ENCODE measurements around the gene KIF21A.

KIF21A gene

DNA sequence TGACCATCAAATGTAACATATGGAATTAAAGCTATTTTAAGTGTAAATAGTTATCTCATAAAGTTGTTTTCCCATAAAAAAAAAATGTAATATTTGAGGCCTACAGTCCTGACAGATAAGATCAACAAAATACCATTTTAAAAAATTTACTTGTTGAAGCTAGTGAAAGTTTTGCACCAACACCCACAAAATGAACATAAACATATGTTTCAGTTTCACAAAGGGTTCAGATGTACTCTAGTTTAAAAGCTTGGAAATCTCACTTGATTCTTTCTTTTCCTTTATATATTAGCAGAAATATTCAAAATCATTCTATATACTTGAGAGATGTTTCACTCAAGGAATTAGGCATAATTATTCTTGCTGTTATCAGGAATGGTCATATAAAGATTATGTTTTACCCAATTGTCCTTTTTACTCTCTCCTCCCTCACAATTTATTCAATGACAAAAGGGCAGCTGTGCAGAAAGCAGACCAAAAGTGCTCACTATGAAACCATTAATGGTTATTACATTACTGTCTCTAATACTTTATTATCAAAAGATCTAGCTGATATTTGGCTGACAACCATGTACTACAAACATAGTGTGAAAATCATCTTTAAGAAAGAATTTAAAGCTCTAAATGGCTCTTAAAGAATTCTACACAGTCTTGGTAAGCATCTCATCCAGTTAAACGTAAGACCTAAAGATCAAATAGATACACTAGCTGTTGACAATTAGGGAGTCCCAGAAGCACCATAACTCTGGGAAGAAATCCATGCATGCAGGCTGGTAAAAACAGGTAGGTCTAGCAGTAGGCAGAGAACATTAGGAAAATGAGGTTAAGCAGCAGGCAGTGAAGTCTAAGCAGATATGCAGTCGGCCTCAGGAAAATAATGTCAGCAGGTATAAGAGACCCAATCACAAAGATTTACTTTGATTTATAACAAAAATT, 28.8 kb downstream of the KIF21A start:
- Histone ChIP-seq H2AFZ (ENCODE audit: low read length) (no peak overlapping the region), H3K9ac (ENCODE audit: low read length) (no peak overlapping the region), H3K9me3 (replicated peaks; ENCODE audit: insufficient read depth, low read length) (no peaks in the 10 kb centered on the region), H3K36me3 (replicated peaks; ENCODE audit: insufficient read depth, low read length) (no peaks in the 10 kb centered on the region), H3K27ac (ENCODE audit: low read length) (no peak overlapping the region), H3K9me2 (replicated peaks; ENCODE audit: insufficient read depth, low read length) (no peaks in the 10 kb centered on the region), H3F3A (ENCODE audit: insufficient read depth, low read length) (no peaks in the 10 kb centered on the region), H3K79me2 (ENCODE audit: low read length) (0 out of 2 replicates have a peak, but pooled peaks cover 4% of the 10 kb centered on the region), H3K4me1 (ENCODE audit: low read length) (no peaks in the 10 kb centered on the region), H3K4me3 (ENCODE audit: low read length) (no peak overlapping the region), H3K4me2 (ENCODE audit: low read depth, low read length) (no peak overlapping the region), H4K20me1 (ENCODE audit: insufficient read depth, low read length) (peaks cover 5% of the 10 kb centered on the region; the same call in 1 of the 2 replicates), H3K27me3 (replicated peaks; ENCODE audit: insufficient read depth, low read length) (no peaks in the 10 kb centered on the region)
- no peak for TF ChIP-seq EZH2 (optimal IDR thresholded peaks at IDR 0.05; ENCODE audit: low read depth, low read length)
- TF ChIP-seq, protein P1, sequence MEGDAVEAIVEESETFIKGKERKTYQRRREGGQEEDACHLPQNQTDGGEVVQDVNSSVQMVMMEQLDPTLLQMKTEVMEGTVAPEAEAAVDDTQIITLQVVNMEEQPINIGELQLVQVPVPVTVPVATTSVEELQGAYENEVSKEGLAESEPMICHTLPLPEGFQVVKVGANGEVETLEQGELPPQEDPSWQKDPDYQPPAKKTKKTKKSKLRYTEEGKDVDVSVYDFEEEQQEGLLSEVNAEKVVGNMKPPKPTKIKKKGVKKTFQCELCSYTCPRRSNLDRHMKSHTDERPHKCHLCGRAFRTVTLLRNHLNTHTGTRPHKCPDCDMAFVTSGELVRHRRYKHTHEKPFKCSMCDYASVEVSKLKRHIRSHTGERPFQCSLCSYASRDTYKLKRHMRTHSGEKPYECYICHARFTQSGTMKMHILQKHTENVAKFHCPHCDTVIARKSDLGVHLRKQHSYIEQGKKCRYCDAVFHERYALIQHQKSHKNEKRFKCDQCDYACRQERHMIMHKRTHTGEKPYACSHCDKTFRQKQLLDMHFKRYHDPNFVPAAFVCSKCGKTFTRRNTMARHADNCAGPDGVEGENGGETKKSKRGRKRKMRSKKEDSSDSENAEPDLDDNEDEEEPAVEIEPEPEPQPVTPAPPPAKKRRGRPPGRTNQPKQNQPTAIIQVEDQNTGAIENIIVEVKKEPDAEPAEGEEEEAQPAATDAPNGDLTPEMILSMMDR (IDR thresholded peaks at IDR 0.05; ENCODE audit: low read length): no peak
- TF ChIP-seq EZH2phosphoT487 (IDR thresholded peaks at IDR 0.05; ENCODE audit: low read length): no peak
- DNase-seq: no peak

- H3K9me2 ChIP-seq (replicated peaks; ENCODE audit: insufficient read depth, low read length): no peaks in the 10 kb centered on the region
- H2AFZ ChIP-seq (ENCODE audit: low read length): no peak overlapping the region
- H3K9me3 ChIP-seq (replicated peaks; ENCODE audit: insufficient read depth, low read length): no peaks in the 10 kb centered on the region
- no peak for TF ChIP-seq EZH2phosphoT487 (IDR thresholded peaks at IDR 0.05; ENCODE audit: low read length)
- TF ChIP-seq, protein P1 (IDR thresholded peaks at IDR 0.05; ENCODE audit: low read length): no peak
- no peak for TF ChIP-seq EZH2 (optimal IDR thresholded peaks at IDR 0.05; ENCODE audit: low read depth, low read length)
- no peaks in the 10 kb centered on the region for H3K4me1 ChIP-seq (ENCODE audit: low read length)
- H3K27me3 ChIP-seq (replicated peaks; ENCODE audit: insufficient read depth, low read length): no peaks in the 10 kb centered on the region
- H3K9ac ChIP-seq (ENCODE audit: low read length): no peak overlapping the region
- no peak overlapping the region for H3K27ac ChIP-seq (ENCODE audit: low read length)
- H3K79me2 ChIP-seq (ENCODE audit: low read length): 0 out of 2 replicates have a peak, but pooled peaks cover 6% of the 10 kb centered on the region
- H3K4me3 ChIP-seq (ENCODE audit: low read length): no peak overlapping the region
- H3F3A ChIP-seq (ENCODE audit: insufficient read depth, low read length): no peaks in the 10 kb centered on the region
- peaks cover 5% of the 10 kb centered on the region; the same call in 1 of the 2 replicates for H4K20me1 ChIP-seq (ENCODE audit: insufficient read depth, low read length)
- H3K36me3 ChIP-seq (replicated peaks; ENCODE audit: insufficient read depth, low read length): no peaks in the 10 kb centered on the region
- no peak overlapping the region for H3K4me2 ChIP-seq (ENCODE audit: low read depth, low read length)
- no peak for DNase-seq
Measured at GRCh38 chr12:39412210-39412609, 30.7 kb downstream of the KIF21A start.

DNA sequence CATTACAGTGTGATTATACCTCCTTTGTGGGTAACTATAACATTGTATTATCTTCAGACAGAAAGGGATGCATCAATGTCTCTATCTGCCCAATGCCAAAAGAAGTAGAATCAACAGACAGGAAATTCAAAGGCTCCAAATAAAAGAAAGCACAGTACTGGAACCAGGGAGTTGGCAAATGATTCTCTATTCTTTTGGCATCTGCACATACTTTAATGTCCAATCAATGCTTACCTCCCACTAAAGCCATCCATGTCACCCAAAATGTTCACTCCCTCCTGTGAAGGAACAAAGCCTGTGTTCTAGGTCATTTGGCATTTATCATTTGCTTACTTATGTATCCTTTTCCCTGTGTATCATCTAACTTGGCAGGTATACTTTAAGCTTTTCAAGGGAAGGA, 36.7 kb downstream of the KIF21A start:
- TF ChIP-seq EZH2 (optimal IDR thresholded peaks at IDR 0.05; ENCODE audit: low read depth, low read length) (no peak), EZH2phosphoT487 (IDR thresholded peaks at IDR 0.05; ENCODE audit: low read length) (no peak)
- TF ChIP-seq, protein P1 (IDR thresholded peaks at IDR 0.05; ENCODE audit: low read length): no peak
- Histone ChIP-seq H3K4me2 (ENCODE audit: low read depth, low read length) (no peak overlapping the region), H4K20me1 (ENCODE audit: insufficient read depth, low read length) (no peaks in the 10 kb centered on the region; the same call in 1 of the 2 replicates), H3K9me3 (replicated peaks; ENCODE audit: insufficient read depth, low read length) (no peaks in the 10 kb centered on the region), H3K9ac (ENCODE audit: low read length) (no peak overlapping the region), H3K9me2 (replicated peaks; ENCODE audit: insufficient read depth, low read length) (no peaks in the 10 kb centered on the region), H3K79me2 (ENCODE audit: low read length) (0 out of 2 replicates have a peak, but pooled peaks cover 6% of the 10 kb centered on the region), H3K36me3 (replicated peaks; ENCODE audit: insufficient read depth, low read length) (no peaks in the 10 kb centered on the region), H3K4me3 (ENCODE audit: low read length) (no peak overlapping the region), H2AFZ (ENCODE audit: low read length) (no peak overlapping the region), H3K4me1 (ENCODE audit: low read length) (no peaks in the 10 kb centered on the region), H3F3A (ENCODE audit: insufficient read depth, low read length) (no peaks in the 10 kb centered on the region), H3K27ac (ENCODE audit: low read length) (no peak overlapping the region), H3K27me3 (replicated peaks; ENCODE audit: insufficient read depth, low read length) (no peaks in the 10 kb centered on the region)
- DNase-seq: no peak

Data from MM.1S (cell line).